Measurements from ENCODE around the gene PPP3CB. TPM values are rescaled to one million over a fixed set of nuclear protein-coding genes. Genes with fewer than 3 reads are reported as not detected.

The PPP3CB gene
- total and polyA plus RNA-seq, 12 donors, result 26.7 to 60.6 (median 46.7) TPM

GRCh38 chr10:73497623-73498022 is 1.8 kb upstream of the PPP3CB start:
- no peak for TF ChIP-seq POLR2A (IDR thresholded peaks at IDR 0.05)
- no peak for TF ChIP-seq CTCF (IDR thresholded peaks at IDR 0.05)
- WGBS, 4 donors, result 85 to 89% (median 87%) methylated on average over 2 of the region's 2 CpGs
- Histone ChIP-seq H3K4me3 (no peak overlapping the region), H3K27ac (no peak overlapping the region), H3K4me1 (replicated peaks in 1 of 2) (peaks cover 17 to 31% of the 10 kb centered on the region in 2 donors), H3K9me3 (replicated peaks in 1 of 3) (no peaks in the 10 kb centered on the region), H3K36me3 (replicated peaks in 1 of 2) (no peaks in the 10 kb centered on the region), H3K27me3 (no peaks in the 10 kb centered on the region)
- intact Hi-C loops (cut with DNase I), result no loop called here
- DNase-seq, result no peak

GRCh38 chr10:73495226-73495883 is 469 bp downstream of the PPP3CB start:
- peak; percentile 59 to 87 for TF ChIP-seq POLR2A (IDR thresholded peaks at IDR 0.05)
- no peak for TF ChIP-seq CTCF (IDR thresholded peaks at IDR 0.05)
- H3K9me3 ChIP-seq (replicated peaks in 1 of 3), result no peaks in the 10 kb centered on the region
- H3K4me3 ChIP-seq, result peak overlapping the region; percentile 35 to 98 (median 60)
- 0 to 2% (median 0%) methylated on average over 11 to 54 of the region's 55 CpGs for WGBS, 4 donors
- H3K4me1 ChIP-seq (replicated peaks in 1 of 2), result peaks cover 20 to 43% of the 10 kb centered on the region in 2 donors
- DNase-seq, result peak; percentile 89 to 95 (median 93)
- peak overlapping the region; percentile 83 to 99 (median 91) for H3K27ac ChIP-seq
- H3K27me3 ChIP-seq, result no peaks in the 10 kb centered on the region
- intact Hi-C loops (cut with DNase I), result no loop called here
- no peaks in the 10 kb centered on the region for H3K36me3 ChIP-seq (replicated peaks in 1 of 2)

DNA sequence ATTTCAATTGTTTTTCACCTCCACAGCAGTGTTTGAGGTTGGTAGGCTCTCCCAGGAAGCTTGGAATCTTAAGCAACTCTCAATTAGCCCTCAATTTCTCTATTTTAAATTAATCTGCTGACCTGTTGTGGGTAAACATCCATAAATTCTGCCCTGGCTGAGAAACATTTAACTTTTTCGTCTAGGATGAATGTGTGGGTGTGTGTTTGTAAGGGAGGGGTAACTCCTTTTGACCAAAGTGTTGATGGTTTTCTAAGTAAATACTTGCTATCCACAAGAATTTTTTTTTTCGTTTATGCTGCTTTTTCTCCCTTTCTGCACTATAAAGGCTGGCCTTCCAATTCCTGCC is 973 bp downstream of the PPP3CB start:
- TF ChIP-seq CTCF (IDR thresholded peaks at IDR 0.05) (no peak), POLR2A (IDR thresholded peaks at IDR 0.05) (no peak)
- Histone ChIP-seq H3K4me3 (peak overlapping the region; percentile 35 to 98 (median 60)), H3K9me3 (replicated peaks in 1 of 3) (no peaks in the 10 kb centered on the region), H3K27me3 (no peaks in the 10 kb centered on the region), H3K27ac (peak overlapping the region; percentile 83 to 99 (median 91)), H3K36me3 (replicated peaks in 1 of 2) (no peaks in the 10 kb centered on the region), H3K4me1 (replicated peaks in 1 of 2) (peaks cover 22 to 47% of the 10 kb centered on the region in 2 donors)
- DNase-seq, result no peak
- 0% methylated on average over 2 of the region's 2 CpGs for WGBS, 4 donors
- intact Hi-C loops (cut with DNase I), result no loop called here

DNA sequence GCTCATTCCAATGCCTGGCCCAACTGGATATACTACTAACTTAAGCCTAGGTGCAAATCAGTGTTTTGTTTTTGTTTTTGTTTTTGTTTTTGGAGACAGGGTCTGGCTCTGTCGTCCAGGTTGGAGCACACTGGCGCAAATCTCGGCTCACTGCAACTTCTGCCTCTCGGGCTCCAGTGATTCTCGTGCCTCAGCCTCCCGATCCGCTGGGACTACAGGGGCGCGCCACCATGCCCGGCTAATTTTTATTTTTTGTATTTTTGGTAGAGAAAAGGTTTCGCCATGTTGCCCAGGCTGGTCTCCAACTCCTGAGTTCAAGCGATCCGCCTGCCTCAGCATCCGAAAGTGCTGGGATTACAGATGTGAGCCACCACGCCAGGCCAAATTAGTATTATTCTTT is 1.6 kb downstream of the PPP3CB start:
- H3K4me1 ChIP-seq (replicated peaks in 1 of 2), result peaks cover 22 to 47% of the 10 kb centered on the region in 2 donors
- no peaks in the 10 kb centered on the region for H3K9me3 ChIP-seq (replicated peaks in 1 of 3)
- H3K27ac ChIP-seq, result no peak overlapping the region
- H3K4me3 ChIP-seq, result peak overlapping the region in 2 of 4 donors; percentile 81 to 98
- no peaks in the 10 kb centered on the region for H3K27me3 ChIP-seq
- WGBS, 4 donors, result 93 to 95% (median 95%) methylated on average over 15 of the region's 15 CpGs
- no peaks in the 10 kb centered on the region for H3K36me3 ChIP-seq (replicated peaks in 1 of 2)
- no peak for DNase-seq
- intact Hi-C loops (cut with DNase I), result no loop called here
- TF ChIP-seq CTCF (IDR thresholded peaks at IDR 0.05), result no peak
- no peak for TF ChIP-seq POLR2A (IDR thresholded peaks at IDR 0.05)

All from adrenal gland (tissue), 12 donors.